Panc1 (cell line): ENCODE data around the gene TMEM132C. TPM values are rescaled to one million over a fixed set of nuclear protein-coding genes. Genes with fewer than 3 reads are reported as not detected.

Experiments used
- ATAC-seq: fragments of 200-7000 bp; cut with Tn5 transposase; 2 replicates; pipeline ENCODE4 v1.9.1; 2020; ENCODE audit warnings: mild to moderate bottlenecking, moderate library complexity
- BruUV-seq: library from RNA; stranded (reverse); fragments of 400-500 nt; replicated peaks from 2 replicates; lab custom pipeline; 2021; lab: Mats Ljungman, UMichigan
- CTCF ChIA-PET: fragments of 300-600 bp; sonication (Branson Sonifier 250); formaldehyde crosslinking; loops from one replicate; lab custom pipeline; 2022; ENCODE audit warnings: antibody characterized with exemption; lab: Charles Lee
- POLR2A ChIA-PET: fragments of 300-600 bp; sonication (Branson Sonifier 250); formaldehyde crosslinking; loops from one replicate; lab custom pipeline; 2022; ENCODE audit warnings: antibody characterized with exemption; lab: Charles Lee
- DNase-seq: peaks from one replicate; pipeline ENCODE4 v3.0.0-alpha.2; 2010; ENCODE audit warnings: low read depth, low spot score
- H3K27ac ChIP-seq: 2 replicates; pipeline ENCODE4 v1.5.1; 2011; ENCODE audit warnings: mild to moderate bottlenecking, low read length, inconsistent platforms
- H3K27me3 ChIP-seq: fragments of 200-500 bp; sonication (Bioruptor generic); 2 replicates; pipeline ENCODE4 v1.6.0; 2014; ENCODE audit warnings: low read length, inconsistent platforms; ENCODE audit not compliant: control insufficient read depth, insufficient read depth
- H3K36me3 ChIP-seq: fragments of 200-500 bp; sonication (Bioruptor generic); 2 replicates; pipeline ENCODE4 v1.5.1; 2014; ENCODE audit warnings: inconsistent platforms, mild to moderate bottlenecking, low read length, moderate library complexity; ENCODE audit not compliant: control insufficient read depth, insufficient read depth
- H3K4me1 ChIP-seq: 2 replicates; pipeline ENCODE4 v1.5.1; 2011; ENCODE audit warnings: inconsistent platforms, mild to moderate bottlenecking, low read length, moderate library complexity; ENCODE audit not compliant: control insufficient read depth, insufficient read depth
- H3K4me3 ChIP-seq, 2 experiments: 2 replicates each; pipeline ENCODE4 v1.5.1; 2011 to 2012; ENCODE audit warnings: low read depth in 2 of 2, low read length in 2 of 2, mild to moderate bottlenecking in 2 of 2, inconsistent platforms in 1 of 2, moderate library complexity in 1 of 2
- H3K9me3 ChIP-seq: fragments of 200-500 bp; sonication (Bioruptor generic); 2 replicates; pipeline ENCODE4 v1.5.1; 2014; ENCODE audit warnings: low read depth, mild to moderate bottlenecking, inconsistent platforms, low read length, moderate library complexity; ENCODE audit not compliant: control insufficient read depth, insufficient read depth
- POLR2AphosphoS5 ChIP-seq: IDR thresholded peaks from 2 replicates; pipeline ENCODE4 v1.6.1; 2012; ENCODE audit warnings: mild to moderate bottlenecking, low read depth, low read length, moderate library complexity
- REST ChIP-seq, 2 experiments: IDR thresholded peaks; 2 replicates each; pipeline ENCODE4 v1.6.1; 2011 to 2012; ENCODE audit warnings: low read depth in 2 of 2, control low read depth in 1 of 2, low read length in 1 of 2, mild to moderate bottlenecking in 1 of 2, moderate library complexity in 1 of 2; ENCODE audit not compliant: insufficient read depth in 1 of 2
- SIN3A ChIP-seq: IDR thresholded peaks from 2 replicates; pipeline ENCODE4 v1.6.1; 2012; ENCODE audit warnings: low read depth, mild to moderate bottlenecking, low read length, moderate library complexity, borderline replicate concordance; ENCODE audit not compliant: insufficient read depth
- TCF7L2 ChIP-seq: IDR thresholded peaks from 2 replicates; pipeline ENCODE4 v1.6.1; 2011; ENCODE audit warnings: mild to moderate bottlenecking, low read depth, low read length, inconsistent platforms
- in situ Hi-C: cut with HindIII; loops from 2 replicates; pipeline ENCODE4 v1.10.0; 2016; ENCODE audit warnings: low sequenced_read_pairs, low pct_unique_long_range_greater_than_20kb
- intact Hi-C: fragments of 100-400 bp; cut with micrococcal nuclease; formaldehyde crosslinking; loops from one replicate; pipeline ENCODE4 v1.10.0; 2022; ENCODE audit not compliant: unreplicated experiment
- total RNA-seq: library from RNA; stranded (reverse); gene quantifications from one replicate; pipeline ENCODE4 v1.2.1, GENCODE V29; 2021; ENCODE audit not compliant: unreplicated experiment
- TF ChIP-seq, protein P1 (sequence below): fragments of 450-650 bp; IDR thresholded peaks from 2 replicates; pipeline ENCODE4 v1.5.1; 2017; ENCODE audit warnings: mild to moderate bottlenecking

Gene TMEM132C
- total RNA-seq, 1 experiment from 2014 or later = not detected

GRCh38 chr12:128463881-128464280, 196.9 kb downstream of the TMEM132C start:
- DNase-seq = no peak
- intact Hi-C loops = no loop called here
- H3K4me3 ChIP-seq = no peak overlapping the region
- ChIA-PET POLR2A (no interaction called here), CTCF (no interaction called here)
- no peak overlapping the region for H3K27ac ChIP-seq
- H3K27me3 ChIP-seq = no peaks in the 10 kb centered on the region
- no peaks in the 10 kb centered on the region for H3K9me3 ChIP-seq
- no peaks in the 10 kb centered on the region for H3K36me3 ChIP-seq
- TF ChIP-seq, protein P1, sequence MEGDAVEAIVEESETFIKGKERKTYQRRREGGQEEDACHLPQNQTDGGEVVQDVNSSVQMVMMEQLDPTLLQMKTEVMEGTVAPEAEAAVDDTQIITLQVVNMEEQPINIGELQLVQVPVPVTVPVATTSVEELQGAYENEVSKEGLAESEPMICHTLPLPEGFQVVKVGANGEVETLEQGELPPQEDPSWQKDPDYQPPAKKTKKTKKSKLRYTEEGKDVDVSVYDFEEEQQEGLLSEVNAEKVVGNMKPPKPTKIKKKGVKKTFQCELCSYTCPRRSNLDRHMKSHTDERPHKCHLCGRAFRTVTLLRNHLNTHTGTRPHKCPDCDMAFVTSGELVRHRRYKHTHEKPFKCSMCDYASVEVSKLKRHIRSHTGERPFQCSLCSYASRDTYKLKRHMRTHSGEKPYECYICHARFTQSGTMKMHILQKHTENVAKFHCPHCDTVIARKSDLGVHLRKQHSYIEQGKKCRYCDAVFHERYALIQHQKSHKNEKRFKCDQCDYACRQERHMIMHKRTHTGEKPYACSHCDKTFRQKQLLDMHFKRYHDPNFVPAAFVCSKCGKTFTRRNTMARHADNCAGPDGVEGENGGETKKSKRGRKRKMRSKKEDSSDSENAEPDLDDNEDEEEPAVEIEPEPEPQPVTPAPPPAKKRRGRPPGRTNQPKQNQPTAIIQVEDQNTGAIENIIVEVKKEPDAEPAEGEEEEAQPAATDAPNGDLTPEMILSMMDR = no peak
- TF ChIP-seq POLR2AphosphoS5 (no peak), REST (IDR thresholded peaks at IDR 0.05; ENCODE audit: insufficient read depth in 1 of 2, low read depth in 2 of 2, low read length in 1 of 2) (no peak), SIN3A (no peak), TCF7L2 (no peak)
- H3K4me1 ChIP-seq = no peaks in the 10 kb centered on the region
- no peak for ATAC-seq
- BruUV-seq = no TSS peak
- in situ Hi-C loops = no loop called here

- TF ChIP-seq, protein P1 = no peak
- TF ChIP-seq SIN3A (no peak), REST (IDR thresholded peaks at IDR 0.05; ENCODE audit: insufficient read depth in 1 of 2, low read depth in 2 of 2, low read length in 1 of 2) (no peak), TCF7L2 (no peak), POLR2AphosphoS5 (no peak)
- DNase-seq (no peak), ATAC-seq (no peak)
- Histone ChIP-seq H3K36me3 (no peaks in the 10 kb centered on the region), H3K27me3 (no peaks in the 10 kb centered on the region), H3K27ac (no peak overlapping the region), H3K4me1 (no peaks in the 10 kb centered on the region), H3K4me3 (no peak overlapping the region), H3K9me3 (no peaks in the 10 kb centered on the region)
- in situ Hi-C loops = no loop called here
- BruUV-seq = no TSS peak
- CTCF ChIA-PET = no interaction called here
- intact Hi-C loops = no loop called here
- POLR2A ChIA-PET = interaction anchor here (0.5 kb wide), 1 partner anchor 11 kb away, joined by 10 read pairs; no protein-coding TSS in a partner anchor
Observed at GRCh38 chr12:128467882-128468281, 200.9 kb downstream of the TMEM132C start.
